ENCODE measurements around the gene UCMA. TPM values are rescaled to one million over a fixed set of nuclear protein-coding genes. Genes with fewer than 3 reads are reported as not detected.

Gene UCMA
- total and polyA plus RNA-seq, 9 of the 15 experiments (the other 6 are each of a cell fraction or from before 2014, with no cell fraction given), result not detected

DNA sequence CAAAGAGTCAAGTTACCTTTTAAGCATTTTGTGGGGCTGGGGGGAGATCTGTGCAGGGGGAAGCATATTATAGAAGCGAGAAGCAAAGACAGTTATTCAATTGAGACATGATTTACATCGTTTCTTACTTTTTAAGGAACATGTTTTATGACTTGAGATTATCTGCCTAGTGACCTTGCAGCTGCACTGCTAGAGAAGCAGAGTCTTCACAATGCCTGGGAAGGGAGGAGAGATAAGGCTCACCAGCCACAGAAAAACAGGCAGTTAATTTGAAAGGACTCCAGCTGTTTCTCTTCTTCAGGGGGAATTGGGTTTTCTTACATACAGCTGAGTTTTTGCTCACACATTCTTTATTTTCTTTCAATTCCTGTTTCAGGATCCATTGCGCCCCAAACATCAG lies 34.7 kb upstream of the UCMA start (continued):
- TF ChIP-seq, protein P1, sequence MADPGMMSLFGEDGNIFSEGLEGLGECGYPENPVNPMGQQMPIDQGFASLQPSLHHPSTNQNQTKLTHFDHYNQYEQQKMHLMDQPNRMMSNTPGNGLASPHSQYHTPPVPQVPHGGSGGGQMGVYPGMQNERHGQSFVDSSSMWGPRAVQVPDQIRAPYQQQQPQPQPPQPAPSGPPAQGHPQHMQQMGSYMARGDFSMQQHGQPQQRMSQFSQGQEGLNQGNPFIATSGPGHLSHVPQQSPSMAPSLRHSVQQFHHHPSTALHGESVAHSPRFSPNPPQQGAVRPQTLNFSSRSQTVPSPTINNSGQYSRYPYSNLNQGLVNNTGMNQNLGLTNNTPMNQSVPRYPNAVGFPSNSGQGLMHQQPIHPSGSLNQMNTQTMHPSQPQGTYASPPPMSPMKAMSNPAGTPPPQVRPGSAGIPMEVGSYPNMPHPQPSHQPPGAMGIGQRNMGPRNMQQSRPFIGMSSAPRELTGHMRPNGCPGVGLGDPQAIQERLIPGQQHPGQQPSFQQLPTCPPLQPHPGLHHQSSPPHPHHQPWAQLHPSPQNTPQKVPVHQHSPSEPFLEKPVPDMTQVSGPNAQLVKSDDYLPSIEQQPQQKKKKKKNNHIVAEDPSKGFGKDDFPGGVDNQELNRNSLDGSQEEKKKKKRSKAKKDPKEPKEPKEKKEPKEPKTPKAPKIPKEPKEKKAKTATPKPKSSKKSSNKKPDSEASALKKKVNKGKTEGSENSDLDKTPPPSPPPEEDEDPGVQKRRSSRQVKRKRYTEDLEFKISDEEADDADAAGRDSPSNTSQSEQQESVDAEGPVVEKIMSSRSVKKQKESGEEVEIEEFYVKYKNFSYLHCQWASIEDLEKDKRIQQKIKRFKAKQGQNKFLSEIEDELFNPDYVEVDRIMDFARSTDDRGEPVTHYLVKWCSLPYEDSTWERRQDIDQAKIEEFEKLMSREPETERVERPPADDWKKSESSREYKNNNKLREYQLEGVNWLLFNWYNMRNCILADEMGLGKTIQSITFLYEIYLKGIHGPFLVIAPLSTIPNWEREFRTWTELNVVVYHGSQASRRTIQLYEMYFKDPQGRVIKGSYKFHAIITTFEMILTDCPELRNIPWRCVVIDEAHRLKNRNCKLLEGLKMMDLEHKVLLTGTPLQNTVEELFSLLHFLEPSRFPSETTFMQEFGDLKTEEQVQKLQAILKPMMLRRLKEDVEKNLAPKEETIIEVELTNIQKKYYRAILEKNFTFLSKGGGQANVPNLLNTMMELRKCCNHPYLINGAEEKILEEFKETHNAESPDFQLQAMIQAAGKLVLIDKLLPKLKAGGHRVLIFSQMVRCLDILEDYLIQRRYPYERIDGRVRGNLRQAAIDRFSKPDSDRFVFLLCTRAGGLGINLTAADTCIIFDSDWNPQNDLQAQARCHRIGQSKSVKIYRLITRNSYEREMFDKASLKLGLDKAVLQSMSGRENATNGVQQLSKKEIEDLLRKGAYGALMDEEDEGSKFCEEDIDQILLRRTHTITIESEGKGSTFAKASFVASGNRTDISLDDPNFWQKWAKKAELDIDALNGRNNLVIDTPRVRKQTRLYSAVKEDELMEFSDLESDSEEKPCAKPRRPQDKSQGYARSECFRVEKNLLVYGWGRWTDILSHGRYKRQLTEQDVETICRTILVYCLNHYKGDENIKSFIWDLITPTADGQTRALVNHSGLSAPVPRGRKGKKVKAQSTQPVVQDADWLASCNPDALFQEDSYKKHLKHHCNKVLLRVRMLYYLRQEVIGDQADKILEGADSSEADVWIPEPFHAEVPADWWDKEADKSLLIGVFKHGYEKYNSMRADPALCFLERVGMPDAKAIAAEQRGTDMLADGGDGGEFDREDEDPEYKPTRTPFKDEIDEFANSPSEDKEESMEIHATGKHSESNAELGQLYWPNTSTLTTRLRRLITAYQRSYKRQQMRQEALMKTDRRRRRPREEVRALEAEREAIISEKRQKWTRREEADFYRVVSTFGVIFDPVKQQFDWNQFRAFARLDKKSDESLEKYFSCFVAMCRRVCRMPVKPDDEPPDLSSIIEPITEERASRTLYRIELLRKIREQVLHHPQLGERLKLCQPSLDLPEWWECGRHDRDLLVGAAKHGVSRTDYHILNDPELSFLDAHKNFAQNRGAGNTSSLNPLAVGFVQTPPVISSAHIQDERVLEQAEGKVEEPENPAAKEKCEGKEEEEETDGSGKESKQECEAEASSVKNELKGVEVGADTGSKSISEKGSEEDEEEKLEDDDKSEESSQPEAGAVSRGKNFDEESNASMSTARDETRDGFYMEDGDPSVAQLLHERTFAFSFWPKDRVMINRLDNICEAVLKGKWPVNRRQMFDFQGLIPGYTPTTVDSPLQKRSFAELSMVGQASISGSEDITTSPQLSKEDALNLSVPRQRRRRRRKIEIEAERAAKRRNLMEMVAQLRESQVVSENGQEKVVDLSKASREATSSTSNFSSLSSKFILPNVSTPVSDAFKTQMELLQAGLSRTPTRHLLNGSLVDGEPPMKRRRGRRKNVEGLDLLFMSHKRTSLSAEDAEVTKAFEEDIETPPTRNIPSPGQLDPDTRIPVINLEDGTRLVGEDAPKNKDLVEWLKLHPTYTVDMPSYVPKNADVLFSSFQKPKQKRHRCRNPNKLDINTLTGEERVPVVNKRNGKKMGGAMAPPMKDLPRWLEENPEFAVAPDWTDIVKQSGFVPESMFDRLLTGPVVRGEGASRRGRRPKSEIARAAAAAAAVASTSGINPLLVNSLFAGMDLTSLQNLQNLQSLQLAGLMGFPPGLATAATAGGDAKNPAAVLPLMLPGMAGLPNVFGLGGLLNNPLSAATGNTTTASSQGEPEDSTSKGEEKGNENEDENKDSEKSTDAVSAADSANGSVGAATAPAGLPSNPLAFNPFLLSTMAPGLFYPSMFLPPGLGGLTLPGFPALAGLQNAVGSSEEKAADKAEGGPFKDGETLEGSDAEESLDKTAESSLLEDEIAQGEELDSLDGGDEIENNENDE (IDR thresholded peaks at IDR 0.05; ENCODE audit: low read depth, low read length), result no peak
- TF ChIP-seq, protein P2, sequence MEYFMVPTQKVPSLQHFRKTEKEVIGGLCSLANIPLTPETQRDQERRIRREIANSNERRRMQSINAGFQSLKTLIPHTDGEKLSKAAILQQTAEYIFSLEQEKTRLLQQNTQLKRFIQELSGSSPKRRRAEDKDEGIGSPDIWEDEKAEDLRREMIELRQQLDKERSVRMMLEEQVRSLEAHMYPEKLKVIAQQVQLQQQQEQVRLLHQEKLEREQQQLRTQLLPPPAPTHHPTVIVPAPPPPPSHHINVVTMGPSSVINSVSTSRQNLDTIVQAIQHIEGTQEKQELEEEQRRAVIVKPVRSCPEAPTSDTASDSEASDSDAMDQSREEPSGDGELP (CRISPR knock-in tag; IDR thresholded peaks at IDR 0.05; ENCODE audit: borderline replicate concordance), result peak; percentile 74
- TF ChIP-seq RNF2 (IDR thresholded peaks at IDR 0.05), result peak; percentile 41; the same call in 1 of the 2 replicates
- TF ChIP-seq FIP1L1 (IDR thresholded peaks at IDR 0.05; ENCODE audit: low read depth, low read length, poor library complexity, severe bottlenecking), result no peak
- TF ChIP-seq COPS2 (conservative IDR thresholded peaks at IDR 0.05), result no peak
- TF ChIP-seq, protein P3, sequence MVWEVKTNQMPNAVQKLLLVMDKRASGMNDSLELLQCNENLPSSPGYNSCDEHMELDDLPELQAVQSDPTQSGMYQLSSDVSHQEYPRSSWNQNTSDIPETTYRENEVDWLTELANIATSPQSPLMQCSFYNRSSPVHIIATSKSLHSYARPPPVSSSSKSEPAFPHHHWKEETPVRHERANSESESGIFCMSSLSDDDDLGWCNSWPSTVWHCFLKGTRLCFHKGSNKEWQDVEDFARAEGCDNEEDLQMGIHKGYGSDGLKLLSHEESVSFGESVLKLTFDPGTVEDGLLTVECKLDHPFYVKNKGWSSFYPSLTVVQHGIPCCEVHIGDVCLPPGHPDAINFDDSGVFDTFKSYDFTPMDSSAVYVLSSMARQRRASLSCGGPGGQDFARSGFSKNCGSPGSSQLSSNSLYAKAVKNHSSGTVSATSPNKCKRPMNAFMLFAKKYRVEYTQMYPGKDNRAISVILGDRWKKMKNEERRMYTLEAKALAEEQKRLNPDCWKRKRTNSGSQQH (CRISPR knock-in tag; IDR thresholded peaks at IDR 0.05), result no peak
- TF ChIP-seq PHB2 (IDR thresholded peaks at IDR 0.05; ENCODE audit: low read depth), result no peak
- no peak for TF ChIP-seq BRD4 (IDR thresholded peaks at IDR 0.05)
- TF ChIP-seq PPARD (CRISPR knock-in tag; IDR thresholded peaks at IDR 0.05), result no peak
- TF ChIP-seq, protein P4, sequence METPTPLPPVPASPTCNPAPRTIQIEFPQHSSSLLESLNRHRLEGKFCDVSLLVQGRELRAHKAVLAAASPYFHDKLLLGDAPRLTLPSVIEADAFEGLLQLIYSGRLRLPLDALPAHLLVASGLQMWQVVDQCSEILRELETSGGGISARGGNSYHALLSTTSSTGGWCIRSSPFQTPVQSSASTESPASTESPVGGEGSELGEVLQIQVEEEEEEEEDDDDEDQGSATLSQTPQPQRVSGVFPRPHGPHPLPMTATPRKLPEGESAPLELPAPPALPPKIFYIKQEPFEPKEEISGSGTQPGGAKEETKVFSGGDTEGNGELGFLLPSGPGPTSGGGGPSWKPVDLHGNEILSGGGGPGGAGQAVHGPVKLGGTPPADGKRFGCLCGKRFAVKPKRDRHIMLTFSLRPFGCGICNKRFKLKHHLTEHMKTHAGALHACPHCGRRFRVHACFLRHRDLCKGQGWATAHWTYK (CRISPR knock-in tag; IDR thresholded peaks at IDR 0.05), result no peak
- no peak for TF ChIP-seq MAFK (IDR thresholded peaks at IDR 0.05; ENCODE audit: low read length)
- no peak for TF ChIP-seq CHCHD3 (CRISPR knock-in tag; IDR thresholded peaks at IDR 0.05)
- TF ChIP-seq, protein P5, sequence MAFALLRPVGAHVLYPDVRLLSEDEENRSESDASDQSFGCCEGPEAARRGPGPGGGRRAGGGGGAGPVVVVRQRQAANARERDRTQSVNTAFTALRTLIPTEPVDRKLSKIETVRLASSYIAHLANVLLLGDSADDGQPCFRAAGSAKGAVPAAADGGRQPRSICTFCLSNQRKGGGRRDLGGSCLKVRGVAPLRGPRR (CRISPR knock-in tag; IDR thresholded peaks at IDR 0.05), result no peak
- TF ChIP-seq NFXL1 (CRISPR knock-in tag; IDR thresholded peaks at IDR 0.05), result no peak
- no peak for TF ChIP-seq BMI1 (IDR thresholded peaks at IDR 0.05; ENCODE audit: low read length)

Data from K562 (cell line).